HG03135 (cell line): ENCODE measurements around the gene RFX8.
"Not testable (repeated sequence)": the region's sequence is repeated elsewhere in the genome, so short reads cannot be mapped to it uniquely, and the experiment has no call there.

Experiments
- ATAC-seq: cut with Tn5 transposase; IDR thresholded peaks from one replicate; pipeline ENCODE4 v1.9.1; 2021; ENCODE audit warnings: mild to moderate bottlenecking, moderate library complexity; ENCODE audit not compliant: unreplicated experiment

RFX8 gene

GRCh38 chr2:101355401-101356054 is 119.4 kb downstream of the RFX8 start:
- ATAC-seq, result no peak

GRCh38 chr2:101354420-101355311 is 120.2 kb downstream of the RFX8 start:
- no peak for ATAC-seq

DNA sequence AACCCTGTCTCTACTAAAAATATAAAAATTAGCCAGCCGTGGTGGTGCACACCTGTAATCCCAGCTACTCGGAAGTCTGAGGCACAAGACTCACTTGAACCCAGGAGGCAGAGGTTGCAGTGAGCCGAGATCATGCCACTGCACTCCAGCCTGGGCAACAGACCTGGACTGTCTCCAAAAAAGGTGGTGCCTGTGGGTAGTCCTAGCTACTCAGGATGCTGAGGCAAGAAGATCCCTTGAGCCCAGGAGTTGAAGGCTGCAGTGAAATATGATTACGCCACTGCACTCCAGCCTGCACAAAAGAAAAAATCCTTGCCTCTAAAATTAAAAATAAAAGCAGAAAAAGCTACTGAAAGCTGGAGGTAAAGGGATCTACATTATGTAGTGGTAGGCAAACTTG is 122.3 kb downstream of the RFX8 start:
- ATAC-seq, result not testable (repeated sequence)

DNA sequence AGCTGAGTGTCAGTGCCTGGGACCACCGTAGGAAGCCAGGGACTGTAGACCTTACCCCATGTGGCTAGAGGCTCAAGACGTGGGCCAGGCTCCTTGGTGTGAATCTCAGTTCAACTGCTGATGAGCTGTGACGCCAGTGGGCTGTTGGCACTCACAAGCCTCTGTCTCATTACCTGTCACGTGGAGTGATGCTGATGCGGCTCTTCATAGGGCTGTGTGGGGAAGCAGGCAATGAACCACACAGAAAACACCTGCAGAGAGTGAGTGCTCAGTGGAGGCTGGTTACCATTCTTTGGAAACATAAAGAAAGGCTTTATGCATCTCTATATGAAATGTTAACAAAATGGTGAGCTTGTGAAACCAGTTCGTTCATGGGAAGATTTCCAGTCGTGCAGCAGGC is 123.7 kb downstream of the RFX8 start:
- ATAC-seq, result no peak

DNA sequence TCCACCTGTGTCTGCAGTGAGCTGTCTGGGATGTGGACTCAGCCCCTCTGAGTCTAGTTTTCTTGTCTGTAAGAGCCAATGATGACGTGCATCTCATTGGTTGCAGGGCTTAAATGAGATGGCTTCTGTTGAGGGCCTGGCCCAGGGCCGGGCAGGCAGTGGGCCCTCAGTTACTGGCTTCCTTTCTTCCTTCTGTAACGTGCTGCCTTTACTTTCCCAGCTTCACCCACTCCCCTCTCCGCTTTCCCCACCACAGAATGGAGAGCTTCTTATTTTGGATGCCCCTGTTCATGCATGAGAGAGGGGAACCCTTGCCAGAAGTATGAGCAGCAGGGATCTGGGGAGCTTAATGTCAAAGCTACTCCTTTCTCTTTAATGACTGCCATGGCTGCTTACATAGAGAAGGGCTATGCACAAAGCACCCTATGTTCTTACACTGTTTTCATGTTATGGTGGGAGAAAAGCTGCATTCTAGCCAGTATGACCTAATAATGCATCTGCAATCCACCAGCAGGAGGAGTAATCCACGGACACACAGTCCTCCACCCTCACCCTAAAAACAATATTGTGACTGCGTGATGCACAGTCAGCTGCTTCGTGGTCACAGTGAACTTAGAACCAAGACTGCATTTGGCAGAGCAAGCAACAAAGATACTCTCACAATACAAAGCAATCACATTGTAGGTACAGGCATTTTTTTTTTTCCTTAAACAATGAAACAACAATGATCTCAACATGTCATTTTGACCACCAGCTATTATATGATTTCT is 124.8 kb downstream of the RFX8 start:
- no peak for ATAC-seq

- no peak for ATAC-seq
Observed at GRCh38 chr2:101348883-101349282, 126.0 kb downstream of the RFX8 start.
